GM12873 (cell line): ENCODE data around the gene RAB5IF.

Experiments used
- CTCF ChIP-seq: IDR thresholded peaks from 2 replicates; pipeline ENCODE4 v1.5.1; 2012; ENCODE audit warnings: low read depth, mild to moderate bottlenecking, moderate library complexity, low read length, control low read depth; ENCODE audit not compliant: insufficient read depth; ENCODE audit errors: missing control alignments

RAB5IF gene

GRCh38 chr20:36645353-36645752 lies 39.8 kb downstream of the RAB5IF start:
- no peak for TF ChIP-seq CTCF

GRCh38 chr20:36645998-36646397 lies 40.4 kb downstream of the RAB5IF start, which contains the start of gene SLA2:
SLA2 (minus strand) TSS chr20:36646196; CDS start chr20:36641335, 4,861 bp downstream.
- no peak for TF ChIP-seq CTCF

GRCh38 chr20:36646678-36647077 lies 41.1 kb downstream of the RAB5IF start:
- no peak for TF ChIP-seq CTCF

GRCh38 chr20:36647196-36648121 lies 41.9 kb downstream of the RAB5IF start:
- TF ChIP-seq CTCF: no peak

GRCh38 chr20:36653456-36653855 lies 47.9 kb downstream of the RAB5IF start:
- no peak for TF ChIP-seq CTCF

- no peak for TF ChIP-seq CTCF
Observed at GRCh38 chr20:36654506-36654905, 48.9 kb downstream of the RAB5IF start.

GRCh38 chr20:36655004-36655403 lies 49.4 kb downstream of the RAB5IF start:
- no peak for TF ChIP-seq CTCF
